ELR (cell line): ENCODE data around the gene RHOBTB3.
A peak's percentile ranks its signal among the peaks of the same experiment; 100 is the strongest.

Experiments
- DNase-seq: peaks from one replicate; pipeline ENCODE4 v3.0.0-alpha.2; 2015; ENCODE audit warnings: low read depth

The RHOBTB3 gene

DNA sequence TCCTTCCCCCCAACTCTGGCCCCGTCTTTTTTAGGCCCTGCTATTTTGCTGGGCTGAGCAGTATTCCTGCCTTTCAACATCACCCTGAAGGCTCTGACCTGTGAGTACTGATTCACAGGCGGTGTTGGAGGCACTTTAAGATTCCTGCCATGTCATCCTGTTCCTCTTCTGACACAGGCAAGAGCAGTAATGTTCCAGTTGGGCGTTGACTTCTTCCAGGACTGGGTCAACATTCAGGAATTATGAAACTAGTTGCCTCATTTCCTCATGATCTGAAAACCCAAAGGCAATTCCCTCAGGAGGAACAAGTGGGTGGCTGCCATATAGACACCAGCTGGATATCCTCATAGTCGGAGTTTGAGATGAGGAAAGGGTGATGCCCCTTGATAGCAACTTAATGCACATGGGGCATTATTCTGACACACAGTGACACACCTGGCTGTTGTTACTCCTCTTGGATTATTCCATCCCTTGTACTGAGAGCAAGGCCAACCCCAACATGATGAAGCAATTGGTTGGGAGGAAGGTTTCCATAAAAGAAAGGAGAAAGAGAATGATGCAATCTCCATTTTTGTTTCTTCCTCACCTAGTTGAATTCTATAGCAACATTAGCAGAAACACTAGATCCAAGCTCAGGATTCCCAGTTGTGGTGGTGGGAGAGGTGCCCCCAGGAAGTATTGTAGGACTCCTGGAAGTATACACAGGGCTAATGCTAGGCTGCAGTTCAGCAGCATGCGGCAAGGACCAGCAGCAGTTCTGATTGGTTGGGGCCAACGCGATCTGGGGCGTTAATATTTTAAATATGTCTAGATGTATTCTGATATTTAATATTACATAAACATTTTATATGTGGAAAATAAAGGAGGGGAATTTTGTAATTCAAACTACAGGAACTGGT lies 111.0 kb downstream of the RHOBTB3 start:
- peak; percentile 78 for DNase-seq

DNA sequence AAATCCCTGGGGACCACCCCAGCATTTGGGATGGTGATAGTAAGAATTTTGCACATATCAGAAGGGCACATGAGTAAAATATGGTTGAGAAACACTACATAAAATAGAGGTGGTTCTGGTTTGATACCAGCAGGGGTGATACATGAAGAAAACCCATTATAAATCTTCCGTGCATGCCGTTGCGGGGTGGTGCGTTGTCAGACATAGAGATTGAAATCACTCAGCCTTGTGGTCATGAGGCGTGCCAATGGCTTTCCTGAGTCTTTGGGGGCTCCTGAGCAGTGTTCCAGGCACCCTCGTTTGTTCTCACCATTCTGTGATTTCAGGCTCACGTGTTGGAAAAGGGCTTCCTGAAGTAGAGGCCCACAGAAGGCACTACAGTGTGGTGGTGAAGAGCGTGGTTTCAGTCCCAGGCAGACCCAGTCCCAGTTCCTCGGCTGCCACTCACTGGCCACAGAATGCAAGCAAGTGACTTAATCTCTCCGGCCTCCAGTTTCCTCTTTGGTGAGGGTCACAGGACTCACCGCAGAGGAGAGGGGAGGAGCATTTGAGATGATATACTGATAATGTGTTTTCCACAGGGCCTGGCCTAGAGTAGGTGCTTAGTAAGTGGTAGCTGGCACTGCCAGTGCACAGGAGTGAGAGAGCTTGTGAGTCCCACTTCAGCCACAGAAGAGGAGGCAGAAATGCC lies 111.9 kb downstream of the RHOBTB3 start:
- peak; percentile 86 for DNase-seq

DNA sequence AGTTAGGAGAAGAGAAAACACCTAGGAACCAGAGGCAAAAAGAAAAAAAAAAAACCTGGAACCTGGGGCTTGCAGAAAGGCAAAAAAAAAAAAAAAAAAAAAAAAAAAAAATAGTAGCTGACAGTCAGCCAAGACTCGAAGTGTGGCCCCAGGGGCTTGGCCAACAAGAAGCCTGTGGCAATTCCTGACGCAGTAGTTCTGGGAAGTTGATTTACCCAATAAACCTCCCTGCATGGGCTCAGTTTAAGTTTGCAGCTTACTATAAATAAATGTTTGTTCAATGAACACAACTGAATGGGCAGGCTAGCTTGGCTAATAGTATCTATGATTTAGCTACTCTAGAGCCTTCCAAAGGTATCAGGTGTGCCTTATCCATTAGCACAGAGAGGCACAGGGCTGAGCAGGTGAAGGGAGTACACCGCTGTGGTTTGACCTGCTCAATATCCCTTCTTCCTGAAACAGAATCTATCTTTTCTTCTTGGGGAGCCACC lies 112.6 kb downstream of the RHOBTB3 start:
- DNase-seq = no peak

DNA sequence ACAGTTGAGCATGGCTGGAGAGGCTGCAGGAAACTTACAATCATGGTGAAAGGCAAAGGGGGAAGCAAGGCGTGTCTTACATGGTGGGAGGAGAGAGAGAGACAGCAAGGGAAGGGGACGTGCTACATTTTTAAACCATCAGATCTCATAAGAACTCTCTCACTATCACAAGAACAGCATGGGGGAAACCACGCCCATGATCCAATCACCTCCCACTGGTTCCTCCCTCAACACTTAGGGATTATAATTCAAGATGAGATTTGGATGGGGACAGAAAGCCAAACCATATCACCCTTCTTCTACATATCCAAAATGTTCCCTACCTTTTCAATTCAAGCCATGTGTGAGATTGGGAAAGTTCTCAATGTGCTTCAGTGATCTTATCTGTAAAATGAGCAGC lies 114.3 kb downstream of the RHOBTB3 start:
- DNase-seq = no peak
